A549 (cell line): Measurements from ENCODE around the gene FCER1G. TPM values are rescaled to one million over a fixed set of nuclear protein-coding genes. Genes with fewer than 3 reads are reported as not detected.
"Not testable (repeated sequence)": the region's sequence is repeated elsewhere in the genome, so short reads cannot be mapped to it uniquely, and the experiment has no call there.

Experiments
- ATAC-seq, 2 experiments: fragments of 200-7000 bp in 1 of 2; fragments of >200 bp in 1 of 2; cut with Nextera tagmentation in 1 of 2; cut with Tn5 transposase in 1 of 2; 3 replicates each; pipeline versions ENCODE4 v1.8.0 to v1.9.1; 2018 to 2020; ENCODE audit warnings: mild to moderate bottlenecking in 1 of 2, moderate library complexity in 1 of 2
- CTCF ChIA-PET: fragments of 300-600 bp; sonication (Branson Sonifier 250); formaldehyde crosslinking; extraction: SDS; loops from one replicate; lab custom pipeline; 2021; ENCODE audit warnings: antibody characterized with exemption, inconsistent platforms; lab: Yijun Ruan, JAX
- POLR2A ChIA-PET: fragments of 350-600 bp; formaldehyde crosslinking; extraction: SDS; loops from one replicate; lab custom pipeline; 2021; ENCODE audit warnings: antibody characterized with exemption, inconsistent platforms; lab: Yijun Ruan, JAX
- DNase-seq, 2 experiments: peaks; one replicate each; pipeline versions ENCODE4 v3.0.0 to v3.0.0-alpha.2; 2011 to 2016; ENCODE audit warnings: low read depth in 1 of 2, low spot score in 1 of 2
- FAIRE-seq: peaks from 2 replicates; lab custom pipeline; 2011; peaks lifted over from hg19 to GRCh38; lab: Jason Lieb, UNC
- H3K27ac ChIP-seq, 2 experiments: fragments of >200 bp; sonication (Bioruptor Twin); formaldehyde crosslinking; 3 replicates each; pipeline ENCODE4 v1.5.1; 2016 to 2017
- H3K4me1 ChIP-seq: fragments of >200 bp; sonication (Bioruptor Twin); formaldehyde crosslinking; 3 replicates; pipeline ENCODE4 v1.6.1; 2016
- H3K4me2 ChIP-seq: fragments of >200 bp; sonication (Bioruptor Twin); formaldehyde crosslinking; 3 replicates; pipeline ENCODE4 v1.6.1; 2016
- H3K4me3 ChIP-seq: fragments of >200 bp; sonication (Bioruptor Twin); formaldehyde crosslinking; 3 replicates; pipeline ENCODE4 v1.5.1; 2016
- H3K9me3 ChIP-seq: fragments of >200 bp; sonication (Bioruptor Twin); formaldehyde crosslinking; 3 replicates; pipeline ENCODE4 v1.6.1; 2016
- CHD2 ChIP-seq: fragments of 150-350 bp; IDR thresholded peaks from 2 replicates; pipeline ENCODE4 v1.6.1; 2014; ENCODE audit warnings: low read length; ENCODE audit not compliant: partially characterized antibody
- E2F6 ChIP-seq: IDR thresholded peaks from 2 replicates; pipeline ENCODE4 v1.6.1; 2012; ENCODE audit warnings: low read depth, borderline replicate concordance
- EHF ChIP-seq: fragments of 250-450 bp; sonication (Bioruptor Pico); IDR thresholded peaks from 2 replicates; pipeline ENCODE4 v1.5.0; 2020; ENCODE audit warnings: mild to moderate bottlenecking
- ELK1 ChIP-seq: fragments of 150-350 bp; IDR thresholded peaks from 2 replicates; pipeline ENCODE4 v1.6.1; 2014; ENCODE audit warnings: low read depth, mild to moderate bottlenecking, low read length
- EP300 ChIP-seq, 2 experiments: fragments of >200 bp; sonication (Bioruptor Twin); formaldehyde crosslinking; IDR thresholded peaks; 2 replicates in 1 of 2; 3 replicates in 1 of 2; pipeline ENCODE4 v1.6.1; 2016 to 2017
- FOSL2 ChIP-seq, 2 experiments: fragments of 450-650 bp in 1 of 2; fragments of >200 bp in 1 of 2; sonication (Bioruptor Twin) in 1 of 2; formaldehyde crosslinking; IDR thresholded peaks; 2 replicates each; pipeline versions ENCODE4 v1.5.0 to v1.6.1; 2016 to 2020; ENCODE audit warnings: mild to moderate bottlenecking in 1 of 2, moderate library complexity in 1 of 2
- FOXS1 ChIP-seq: fragments of 250-450 bp; sonication (Bioruptor Pico); IDR thresholded peaks from 2 replicates; pipeline ENCODE4 v1.5.0; 2020; ENCODE audit warnings: mild to moderate bottlenecking, moderate library complexity
- HEYL ChIP-seq: fragments of 250-450 bp; sonication (Bioruptor Pico); IDR thresholded peaks from 2 replicates; pipeline ENCODE4 v1.8.0; 2021; ENCODE audit warnings: mild to moderate bottlenecking, moderate library complexity
- KDM1A ChIP-seq: fragments of 200-600 bp; sonication (generic); IDR thresholded peaks from 2 replicates; pipeline ENCODE4 v1.6.1; 2016; ENCODE audit warnings: low read depth, mild to moderate bottlenecking
- KDM5A ChIP-seq: fragments of 200-600 bp; sonication (generic); IDR thresholded peaks from 2 replicates; pipeline ENCODE4 v1.6.1; 2016; ENCODE audit warnings: antibody characterized with exemption, mild to moderate bottlenecking
- MYC ChIP-seq: IDR thresholded peaks from 2 replicates; pipeline ENCODE4 v1.6.1; 2012; ENCODE audit warnings: mild to moderate bottlenecking, inconsistent platforms, low read length, improper control_type of control experiment, borderline replicate concordance
- NFE2L2 ChIP-seq: fragments of 150-350 bp; conservative IDR thresholded peaks from 2 replicates; pipeline ENCODE4 v1.6.1; 2014; ENCODE audit warnings: low read length
- NPAS2 ChIP-seq: fragments of 250-450 bp; sonication (Bioruptor Pico); IDR thresholded peaks from 2 replicates; pipeline ENCODE4 v1.8.0; 2022; ENCODE audit warnings: mild to moderate bottlenecking, moderate library complexity, borderline replicate concordance
- NR3C1 ChIP-seq: fragments of >200 bp; sonication (Bioruptor Twin); formaldehyde crosslinking; IDR thresholded peaks from 3 replicates; pipeline ENCODE4 v1.6.1; 2017
- POLR2AphosphoS2 ChIP-seq: conservative IDR thresholded peaks from 2 replicates; pipeline ENCODE4 v1.6.1; 2012; ENCODE audit warnings: low read length, improper control_type of control experiment, inconsistent platforms
- RFX5 ChIP-seq: fragments of 450-650 bp; IDR thresholded peaks from 2 replicates; pipeline ENCODE4 v1.7.1; 2014; ENCODE audit warnings: antibody characterized with exemption, mild to moderate bottlenecking, moderate library complexity
- RNF2 ChIP-seq: fragments of 200-600 bp; sonication (generic); IDR thresholded peaks from 2 replicates; pipeline ENCODE4 v1.6.1; 2016; ENCODE audit warnings: low read depth, mild to moderate bottlenecking, antibody characterized with exemption, moderate library complexity, borderline replicate concordance
- ZC3H11A ChIP-seq: fragments of 450-650 bp; IDR thresholded peaks from 2 replicates; pipeline ENCODE4 v1.6.1; 2014; ENCODE audit warnings: antibody characterized with exemption, mild to moderate bottlenecking
- ZFP36 ChIP-seq: fragments of 450-650 bp; IDR thresholded peaks from 2 replicates; pipeline ENCODE4 v1.6.1; 2014; ENCODE audit warnings: borderline replicate concordance; ENCODE audit not compliant: partially characterized antibody
- ZNF302 ChIP-seq: fragments of 250-450 bp; sonication (Bioruptor Pico); IDR thresholded peaks from 2 replicates; pipeline ENCODE4 v1.9.0; 2021; ENCODE audit warnings: inconsistent platforms, mild to moderate bottlenecking, moderate library complexity
- WGBS: methylation state at CpG from one replicate; pipeline ENCODE4 v1.1.6; 2017; ENCODE audit errors: missing lambda C conversion rate; 5-methylcytosine and 5-hydroxymethylcytosine counted together
- polyA plus RNA-seq, 4 experiments: library from polyadenylated mRNA; depleted of rRNA in 3 of 4; stranded (reverse); fragments of >200 nt; fragmentation: RNase III in 1 of 4; extraction: RNeasy Plus Mini Kit Qiagen cat#74134 plus additional on column Dnase treatment in 1 of 4; gene quantifications; 2 replicates in 3 of 4; 3 replicates in 1 of 4; pipeline ENCODE4 v1.2.3, GENCODE V29; 2011 to 2017
- TF ChIP-seq, protein P1 (sequence below): fragments of 250-450 bp; sonication (Bioruptor Pico); IDR thresholded peaks from 2 replicates; pipeline ENCODE4 v1.5.0; 2021; ENCODE audit warnings: mild to moderate bottlenecking, moderate library complexity, borderline replicate concordance

The FCER1G gene
- polyA plus RNA-seq, 2 of the 4 experiments (the other 2 are of a cell fraction) = 0.40 TPM; not detected in 1

- Histone ChIP-seq H3K4me2 (no peak overlapping the region), H3K27ac (no peak overlapping the region), H3K4me3 (no peak overlapping the region), H3K9me3 (no peaks in the 10 kb centered on the region), H3K4me1 (peaks cover 13% of the 10 kb centered on the region)
- ChIA-PET POLR2A (no interaction called here), CTCF (interaction anchor here (1.0 to 20.1 kb wide), 7 partner anchors 9 to 160 kb away, joined by 3 to 319 read pairs (median 73); partner anchors contain the start of genes NDUFS2 and PCP4L1)
- TF ChIP-seq EP300 (IDR thresholded peaks at IDR 0.05) (no peak), E2F6 (no peak), RFX5 (no peak), POLR2AphosphoS2 (no peak), FOSL2 (IDR thresholded peaks at IDR 0.05) (no peak), FOSL2 (CRISPR knock-in tag; IDR thresholded peaks at IDR 0.05) (no peak), HEYL (no peak), ELK1 (no peak), MYC (no peak)
- TF ChIP-seq, protein P1, sequence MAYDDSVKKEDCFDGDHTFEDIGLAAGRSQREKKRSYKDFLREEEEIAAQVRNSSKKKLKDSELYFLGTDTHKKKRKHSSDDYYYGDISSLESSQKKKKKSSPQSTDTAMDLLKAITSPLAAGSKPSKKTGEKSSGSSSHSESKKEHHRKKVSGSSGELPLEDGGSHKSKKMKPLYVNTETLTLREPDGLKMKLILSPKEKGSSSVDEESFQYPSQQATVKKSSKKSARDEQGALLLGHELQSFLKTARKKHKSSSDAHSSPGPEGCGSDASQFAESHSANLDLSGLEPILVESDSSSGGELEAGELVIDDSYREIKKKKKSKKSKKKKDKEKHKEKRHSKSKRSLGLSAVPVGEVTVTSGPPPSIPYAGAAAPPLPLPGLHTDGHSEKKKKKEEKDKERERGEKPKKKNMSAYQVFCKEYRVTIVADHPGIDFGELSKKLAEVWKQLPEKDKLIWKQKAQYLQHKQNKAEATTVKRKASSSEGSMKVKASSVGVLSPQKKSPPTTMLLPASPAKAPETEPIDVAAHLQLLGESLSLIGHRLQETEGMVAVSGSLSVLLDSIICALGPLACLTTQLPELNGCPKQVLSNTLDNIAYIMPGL = no peak
- DNase-seq (no peak), ATAC-seq (no peak), FAIRE-seq (no peak)
- WGBS = 83% methylated on average over 7 of the region's 7 CpGs
Measured at GRCh38 chr1:161223805-161224694, 9.0 kb downstream of the FCER1G start.

- DNase-seq, H3K27ac ChIP-seq, POLR2A ChIA-PET, FAIRE-seq, ATAC-seq, H3K4me2 ChIP-seq, H3K4me3 ChIP-seq, H3K9me3 ChIP-seq: not testable (repeated sequence)
- H3K4me1 ChIP-seq = peaks cover 13% of the 10 kb centered on the region
- WGBS = 88% methylated on average over 13 of the region's 13 CpGs
- CTCF ChIA-PET = interaction anchor here (1.0 to 20.1 kb wide), 9 partner anchors 7 to 159 kb away, joined by 3 to 319 read pairs (median 66); partner anchors contain the start of genes FCER1G, NDUFS2 and PCP4L1
Measured at GRCh38 chr1:161224695-161225087, 9.6 kb downstream of the FCER1G start.

DNA sequence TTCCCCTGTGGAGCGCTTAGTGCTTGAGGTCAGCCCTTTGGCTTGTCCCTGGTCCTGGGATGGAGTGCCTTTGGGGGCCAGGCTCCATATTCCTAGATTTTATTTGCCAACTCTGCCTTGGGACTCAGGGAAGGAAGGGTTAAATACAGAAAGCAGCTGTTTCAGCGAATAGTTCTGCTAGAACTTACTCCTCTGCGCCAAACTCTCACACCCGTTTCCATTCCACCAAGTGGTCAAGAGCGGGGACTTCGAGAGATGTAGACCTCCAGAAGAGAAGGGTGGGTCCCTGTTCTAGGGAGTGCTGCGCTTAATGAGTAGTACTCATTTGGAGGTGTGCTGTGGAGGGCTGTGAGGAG, 10.1 kb downstream of the FCER1G start:
- WGBS = 83% methylated on average over 7 of the region's 7 CpGs
- DNase-seq = no peak
- peak overlapping the region; percentile 12 to 67; a peak in 3 of 6 replicates for H3K27ac ChIP-seq
- CTCF ChIA-PET = interaction anchor here (0.9 to 20.1 kb wide), 17 partner anchors 7 to 159 kb away, joined by 3 to 319 read pairs (median 16); partner anchors contain the start of genes ADAMTS4, CFAP126, FCER1G and NDUFS2
- no peaks in the 10 kb centered on the region for H3K9me3 ChIP-seq
- TF ChIP-seq ZNF302 (CRISPR knock-in tag) (no peak), HEYL (no peak), NFE2L2 (no peak), RNF2 (no peak), EHF (no peak), MYC (no peak), KDM5A (no peak), ELK1 (no peak), FOXS1 (CRISPR knock-in tag) (no peak), KDM1A (no peak), NR3C1 (no peak), CHD2 (no peak), ZFP36 (no peak), NPAS2 (no peak), ZC3H11A (no peak)
- H3K4me3 ChIP-seq = no peak overlapping the region
- peaks cover 13% of the 10 kb centered on the region for H3K4me1 ChIP-seq
- FAIRE-seq = no peak
- peak; percentile 16 to 31; a peak in 4 of 6 replicates for ATAC-seq
- POLR2A ChIA-PET = interaction anchor here (0.6 to 1.6 kb wide), 11 partner anchors 8 to 204 kb away, joined by 3 to 23 read pairs (median 5); partner anchors contain the start of genes NDUFS2 and SDHC
- H3K4me2 ChIP-seq = peak overlapping the region; percentile 42
